HCT116 (cell line): ENCODE measurements around the gene SCGB2B2. TPM values are rescaled to one million over a fixed set of nuclear protein-coding genes. Genes with fewer than 3 reads are reported as not detected.

ENCODE experiments used
- ATAC-seq: fragments of 200-7000 bp; cut with Tn5 transposase; 2 replicates; pipeline ENCODE4 v1.9.1; 2020; ENCODE audit warnings: mild to moderate bottlenecking, moderate library complexity
- BruUV-seq: library from RNA; stranded (reverse); fragments of 400-500 nt; replicated peaks from 2 replicates; lab custom pipeline; 2021; lab: Mats Ljungman, UMichigan
- CTCF ChIA-PET: fragments of 300-600 bp; sonication (Branson Sonifier 250); formaldehyde crosslinking; loops from one replicate; lab custom pipeline; 2021; ENCODE audit warnings: antibody characterized with exemption; lab: Charles Lee
- POLR2A ChIA-PET: fragments of 300-600, 350-600 bp; sonication (Branson Sonifier 250); formaldehyde crosslinking; loops from one replicate; lab custom pipeline; 2021; ENCODE audit warnings: antibody characterized with exemption; lab: Charles Lee
- RAD21 ChIA-PET, 2 experiments: fragments of 300-600 bp; sonication (Branson Sonifier 250); formaldehyde crosslinking; loops; one replicate each; lab custom pipeline; 2023; ENCODE audit warnings: low total read pairs in 2 of 2; ENCODE audit not compliant: uncharacterized antibody in 2 of 2, unreplicated experiment in 2 of 2, low non-redundant PET in 1 of 2; lab: Charles Lee
- DNase-seq: peaks from one replicate; pipeline ENCODE4 v3.0.0-alpha.2; 2010; ENCODE audit warnings: low read depth, low spot score
- H2AFZ ChIP-seq: fragments of 200-600 bp; shearing (Covaris generic), sonication (generic); 2 replicates; pipeline ENCODE4 v1.6.1; 2017; ENCODE audit warnings: low read depth, mixed run types, mixed read lengths, antibody characterized with exemption, low read length; ENCODE audit not compliant: poor library complexity, severe bottlenecking
- H3K27ac ChIP-seq: 2 replicates; pipeline ENCODE4 v1.5.1; 2012; ENCODE audit warnings: low read depth, low read length
- H3K27me3 ChIP-seq: fragments of 200-600 bp; sonication (generic); 2 replicates; pipeline ENCODE4 v1.6.1; 2016; ENCODE audit warnings: mixed run types, low read length, mixed read lengths; ENCODE audit not compliant: insufficient read depth
- H3K36me3 ChIP-seq, 2 experiments: fragments of 200-500 bp in 1 of 2; fragments of 200-600 bp in 1 of 2; sonication (Bioruptor generic) in 1 of 2; sonication (generic) in 1 of 2; 2 replicates each; pipeline versions ENCODE4 v1.5.1 to v1.6.1; 2014 to 2016; ENCODE audit warnings: low read length in 2 of 2, inconsistent platforms in 1 of 2, mixed read lengths in 1 of 2, mixed run types in 1 of 2; ENCODE audit not compliant: insufficient read depth in 2 of 2, control insufficient read depth in 1 of 2
- H3K4me1 ChIP-seq, 2 experiments: fragments of 200-600 bp in 1 of 2; sonication (generic) in 1 of 2; 2 replicates each; pipeline versions ENCODE4 v1.5.1 to v1.6.1; 2012 to 2017; ENCODE audit warnings: low read length in 2 of 2, inconsistent platforms in 1 of 2, mild to moderate bottlenecking in 1 of 2, mixed read lengths in 1 of 2, mixed run types in 1 of 2, moderate library complexity in 1 of 2; ENCODE audit not compliant: insufficient read depth in 2 of 2, control insufficient read depth in 1 of 2
- H3K4me2 ChIP-seq: fragments of 200-600 bp; sonication (generic); 2 replicates; pipeline ENCODE4 v1.6.1; 2017; ENCODE audit warnings: mixed run types, low read length, mixed read lengths
- H3K4me3 ChIP-seq, 2 experiments: fragments of 200-600 bp in 1 of 2; sonication (generic) in 1 of 2; replicated peaks in 1 of 2; 2 replicates each; pipeline ENCODE4 v1.5.1; 2011 to 2016; ENCODE audit warnings: low read length in 2 of 2, control low read depth in 1 of 2, low read depth in 1 of 2, mild to moderate bottlenecking in 1 of 2, mixed read lengths in 1 of 2, mixed run types in 1 of 2
- H3K79me2 ChIP-seq: fragments of 200-600 bp; sonication (generic); 2 replicates; pipeline ENCODE4 v1.6.1; 2017; ENCODE audit warnings: mild to moderate bottlenecking, mixed run types, low read length, moderate library complexity, mixed read lengths; ENCODE audit not compliant: insufficient read depth
- H3K9ac ChIP-seq: fragments of 200-600 bp; sonication (generic); 2 replicates; pipeline ENCODE4 v1.6.1; 2016; ENCODE audit warnings: low read length, mixed read lengths
- H3K9me2 ChIP-seq: fragments of 200-600 bp; sonication (generic), shearing (Covaris generic); 2 replicates; pipeline ENCODE4 v1.6.1; 2017; ENCODE audit warnings: mixed run types, mild to moderate bottlenecking, moderate library complexity; ENCODE audit not compliant: insufficient read depth
- H3K9me3 ChIP-seq, 2 experiments: fragments of 200-500 bp in 1 of 2; fragments of 200-600 bp in 1 of 2; sonication (Bioruptor generic) in 1 of 2; sonication (generic) in 1 of 2; 2 replicates each; pipeline ENCODE4 v1.6.1; 2014 to 2017; ENCODE audit warnings: low read length in 2 of 2, mixed read lengths in 2 of 2, inconsistent platforms in 1 of 2, low read depth in 1 of 2, mild to moderate bottlenecking in 1 of 2, mixed run types in 1 of 2, moderate library complexity in 1 of 2; ENCODE audit not compliant: control insufficient read depth in 1 of 2, insufficient read depth in 1 of 2
- H4K20me1 ChIP-seq: fragments of 200-600 bp; sonication (generic), shearing (Covaris generic); 2 replicates; pipeline ENCODE4 v1.6.1; 2017; ENCODE audit warnings: mixed run types, mild to moderate bottlenecking, moderate library complexity; ENCODE audit not compliant: insufficient read depth
- CBX3 ChIP-seq: IDR thresholded peaks from 2 replicates; pipeline ENCODE4 v1.6.1; 2012; ENCODE audit warnings: low read depth
- CTCF ChIP-seq, 3 experiments: fragments of 200-600 bp in 1 of 3; sonication (generic) in 1 of 3; IDR thresholded peaks in 2 of 3; conservative IDR thresholded peaks in 1 of 3; 2 replicates each; pipeline ENCODE4 v1.5.1; 2012 to 2017; ENCODE audit warnings: low read depth in 2 of 3, low read length in 2 of 3, antibody characterized with exemption in 1 of 3, borderline replicate concordance in 1 of 3, control low read depth in 1 of 3, mild to moderate bottlenecking in 1 of 3, mixed read lengths in 1 of 3, mixed run types in 1 of 3, moderate library complexity in 1 of 3; ENCODE audit not compliant: insufficient read depth in 1 of 3
- EGR1 ChIP-seq: IDR thresholded peaks from 2 replicates; pipeline ENCODE4 v1.6.1; 2012; ENCODE audit warnings: low read depth
- EZH2 ChIP-seq: fragments of 200-600 bp; sonication (generic); IDR thresholded peaks from 2 replicates; pipeline ENCODE4 v1.6.1; 2017; ENCODE audit warnings: antibody characterized with exemption, mixed run types
- FOSL1 ChIP-seq: IDR thresholded peaks from 2 replicates; pipeline ENCODE4 v1.6.1; 2012; ENCODE audit warnings: low read depth
- JUND ChIP-seq: IDR thresholded peaks from 2 replicates; pipeline ENCODE4 v1.6.1; 2012
- POLR2AphosphoS5 ChIP-seq: IDR thresholded peaks from 2 replicates; pipeline ENCODE4 v1.6.1; 2011; ENCODE audit warnings: mild to moderate bottlenecking, low read depth, low read length, moderate library complexity
- RAD21 ChIP-seq: IDR thresholded peaks from 2 replicates; pipeline ENCODE4 v1.6.1; 2012; ENCODE audit warnings: low read depth, mild to moderate bottlenecking
- SRF ChIP-seq: IDR thresholded peaks from 2 replicates; pipeline ENCODE4 v1.6.1; 2012; ENCODE audit warnings: low read depth
- TCF7L2 ChIP-seq: IDR thresholded peaks from 2 replicates; pipeline ENCODE4 v1.7.0; 2011; ENCODE audit warnings: borderline replicate concordance, inconsistent platforms; ENCODE audit not compliant: insufficient read depth, insufficient read length; ENCODE audit errors: extremely low read depth
- YY1 ChIP-seq: IDR thresholded peaks from 2 replicates; pipeline ENCODE4 v1.6.1; 2011; ENCODE audit warnings: low read length, low read depth, moderate library complexity, mild to moderate bottlenecking; ENCODE audit not compliant: insufficient replicate concordance; ENCODE audit errors: extremely low read depth
- ZBTB33 ChIP-seq: IDR thresholded peaks from 2 replicates; pipeline ENCODE4 v1.6.1; 2011; ENCODE audit warnings: mild to moderate bottlenecking, low read length, moderate library complexity; ENCODE audit not compliant: insufficient replicate concordance; ENCODE audit errors: extremely low read depth
- intact Hi-C: fragments of 100-400 bp; cut with micrococcal nuclease; formaldehyde crosslinking; loops from 2 replicates; pipeline ENCODE4 v1.10.0; 2022
- total RNA-seq: library from RNA; stranded (reverse); gene quantifications from one replicate; pipeline ENCODE4 v1.2.1, GENCODE V29; 2021; ENCODE audit not compliant: unreplicated experiment

The SCGB2B2 gene
- total RNA-seq, 1 experiment from 2014 or later = 0.27 TPM

- intact Hi-C loops = no loop called here
- Histone ChIP-seq H3K27ac (no peak overlapping the region), H3K79me2 (no peaks in the 10 kb centered on the region), H3K9me2 (no peaks in the 10 kb centered on the region), H3K36me3 (no peaks in the 10 kb centered on the region), H2AFZ (no peak overlapping the region), H4K20me1 (no peaks in the 10 kb centered on the region), H3K9me3 (no peaks in the 10 kb centered on the region; a peak in 1 of 4 replicates), H3K27me3 (no peaks in the 10 kb centered on the region), H3K4me1 (peaks cover 0 to 4% of the 10 kb centered on the region in 2 experiments; a peak in 2 of 4 replicates), H3K4me2 (no peak overlapping the region), H3K4me3 (no peak overlapping the region)
- no peak for DNase-seq
- no peak for ATAC-seq
- no TSS peak for BruUV-seq
- RAD21 ChIA-PET = no interaction called here
- POLR2A ChIA-PET = no interaction called here
- CTCF ChIA-PET = no interaction called here
- TF ChIP-seq ZBTB33 = no peak
- no peak for TF ChIP-seq RAD21
- TF ChIP-seq YY1 = no peak
- no peak for TF ChIP-seq POLR2AphosphoS5
- no peak for TF ChIP-seq FOSL1
- no peak for TF ChIP-seq CTCF (IDR thresholded peaks at IDR 0.05 in 2 of 3, conservative IDR thresholded peaks at IDR 0.05 in 1 of 3; ENCODE audit: borderline replicate concordance in 1 of 3, insufficient read depth in 1 of 3, low read depth in 2 of 3, low read length in 2 of 3)
- TF ChIP-seq SRF = no peak
- TF ChIP-seq CBX3 = no peak
- no peak for TF ChIP-seq EGR1
- no peak for TF ChIP-seq EZH2
- TF ChIP-seq TCF7L2 = no peak
- TF ChIP-seq JUND = no peak
- TF ChIP-seq, all 23 proteins: peak for 0
- no peak overlapping the region for H3K9ac ChIP-seq
Measured at GRCh38 chr19:34690372-34690771, 13.4 kb upstream of the SCGB2B2 start.
